Endothelial cell of umbilical vein (primary cell): ENCODE data around the gene ZNF831. TPM values are rescaled to one million over a fixed set of nuclear protein-coding genes. Genes with fewer than 3 reads are reported as not detected.

ENCODE experiments used
- BruUV-seq: library from RNA; stranded (reverse); fragments of 400-500 nt; replicated peaks from 2 replicates; lab custom pipeline; 2021; lab: Mats Ljungman, UMichigan
- CTCF ChIA-PET: fragments of 300-600, 350-600 bp; sonication (Branson Sonifier 250); formaldehyde crosslinking; loops from one replicate; lab custom pipeline; 2021; ENCODE audit warnings: antibody characterized with exemption, inconsistent platforms; lab: Charles Lee
- POLR2A ChIA-PET: fragments of 300-600, 350-600 bp; sonication (Branson Sonifier 250); formaldehyde crosslinking; loops from one replicate; lab custom pipeline; 2021; ENCODE audit warnings: antibody characterized with exemption, inconsistent platforms; lab: Charles Lee
- DNase-seq: peaks from one replicate; pipeline ENCODE4 v3.0.0-alpha.2; 2011; ENCODE audit warnings: low read depth, low spot score
- FAIRE-seq: peaks from 2 replicates; lab custom pipeline; 2011; peaks lifted over from hg19 to GRCh38; lab: Jason Lieb, UNC
- H2AFZ ChIP-seq: 2 replicates; pipeline ENCODE4 v1.6.0; 2012; ENCODE audit warnings: low read depth, low read length, control low read depth, inconsistent platforms
- H3K27ac ChIP-seq: 2 replicates; pipeline ENCODE4 v1.5.1; 2011; ENCODE audit warnings: low read depth, mild to moderate bottlenecking, control low read depth, low read length, moderate library complexity; ENCODE audit not compliant: insufficient read depth
- H3K27me3 ChIP-seq, 2 experiments: 2 replicates each; pipeline versions ENCODE4 v1.6.0 to v1.6.1; 2011; ENCODE audit warnings: low read length in 2 of 2, mixed read lengths in 1 of 2; ENCODE audit not compliant: control insufficient read depth in 2 of 2, insufficient read depth in 2 of 2
- H3K36me3 ChIP-seq, 2 experiments: 2 replicates in 1 of 2; 3 replicates in 1 of 2; pipeline ENCODE4 v1.5.1; 2011; ENCODE audit warnings: low read length in 2 of 2, mild to moderate bottlenecking in 1 of 2, moderate library complexity in 1 of 2; ENCODE audit not compliant: control insufficient read depth in 2 of 2, insufficient read depth in 2 of 2; ENCODE audit errors: extremely low read depth in 1 of 2
- H3K4me1 ChIP-seq: 3 replicates; pipeline ENCODE4 v1.5.1; 2011; ENCODE audit warnings: mild to moderate bottlenecking, low read length; ENCODE audit not compliant: control insufficient read depth, insufficient read depth; ENCODE audit errors: extremely low read depth
- H3K4me2 ChIP-seq: 2 replicates; pipeline ENCODE4 v1.6.1; 2011; ENCODE audit warnings: low read length, control low read depth, mixed read lengths; ENCODE audit not compliant: insufficient read depth
- H3K4me3 ChIP-seq, 3 experiments: fragments of 200-600 bp in 1 of 3; sonication (generic), shearing (Covaris generic) in 1 of 3; replicated peaks in 1 of 3; 2 replicates each; pipeline ENCODE4 v1.5.1; 2011 to 2016; ENCODE audit warnings: control low read depth in 3 of 3, low read length in 3 of 3, mild to moderate bottlenecking in 2 of 3, inconsistent platforms in 1 of 3, low read depth in 1 of 3, moderate library complexity in 1 of 3; ENCODE audit not compliant: insufficient read depth in 1 of 3
- H3K79me2 ChIP-seq: 2 replicates; pipeline ENCODE4 v1.6.0; 2012; ENCODE audit warnings: low read length, inconsistent platforms; ENCODE audit not compliant: control insufficient read depth, insufficient read depth
- H3K9ac ChIP-seq: replicated peaks from 2 replicates; pipeline ENCODE3; 2011; ENCODE audit warnings: low read length, control low read depth; ENCODE audit not compliant: insufficient read depth; ENCODE audit errors: extremely low read depth
- H3K9me1 ChIP-seq: replicated peaks from 3 replicates; pipeline ENCODE4 v1.6.0; 2011; ENCODE audit warnings: mild to moderate bottlenecking, low read length; ENCODE audit not compliant: control insufficient read depth, insufficient read depth; ENCODE audit errors: extremely low read depth
- H3K9me3 ChIP-seq: replicated peaks from 2 replicates; pipeline ENCODE4 v1.5.1; 2012; ENCODE audit warnings: low read length, inconsistent platforms; ENCODE audit not compliant: control insufficient read depth, insufficient read depth
- H4K20me1 ChIP-seq: replicated peaks from 2 replicates; pipeline ENCODE3; 2011; ENCODE audit warnings: mild to moderate bottlenecking, low read length; ENCODE audit not compliant: control insufficient read depth, insufficient read depth; ENCODE audit errors: extremely low read depth
- EZH2 ChIP-seq: IDR thresholded peaks from 2 replicates; pipeline ENCODE4 v1.6.1; 2012; ENCODE audit warnings: borderline replicate concordance, low read depth, mild to moderate bottlenecking, moderate library complexity, low read length, inconsistent platforms; ENCODE audit not compliant: severe bottlenecking
- FOS ChIP-seq: IDR thresholded peaks from 2 replicates; pipeline ENCODE4 v1.6.1; 2011; ENCODE audit warnings: mild to moderate bottlenecking, low read length, moderate library complexity, borderline replicate concordance; ENCODE audit not compliant: insufficient read depth
- GATA2 ChIP-seq: IDR thresholded peaks from 2 replicates; pipeline ENCODE4 v1.7.0; 2011; ENCODE audit warnings: low read depth, mild to moderate bottlenecking, moderate library complexity, mixed read lengths, low read length; ENCODE audit not compliant: insufficient read length, insufficient read depth
- JUN ChIP-seq: IDR thresholded peaks from 2 replicates; pipeline ENCODE4 v1.6.1; 2011; ENCODE audit warnings: borderline replicate concordance, low read depth; ENCODE audit not compliant: insufficient read length, insufficient read depth
- MYC ChIP-seq: IDR thresholded peaks from one replicate; pipeline ENCODE4 v1.6.1; 2011; ENCODE audit warnings: mild to moderate bottlenecking, low read depth, low read length
- POLR2A ChIP-seq: IDR thresholded peaks from 2 replicates; pipeline ENCODE4 v1.6.1; 2012; ENCODE audit warnings: low read depth, mild to moderate bottlenecking, control low read depth, low read length
- POLR2AphosphoS5 ChIP-seq: IDR thresholded peaks from 2 replicates; pipeline ENCODE4 v1.6.1; 2012; ENCODE audit warnings: low read depth, mild to moderate bottlenecking, control low read depth, low read length, moderate library complexity; ENCODE audit not compliant: insufficient read depth
- dilution Hi-C: fragments of 300-500 bp; cut with MboI; formaldehyde crosslinking; loops from one replicate; pipeline ENCODE4 v1.15.0; 2019; ENCODE audit warnings: low sequenced_read_pairs; ENCODE audit not compliant: extremely low pct_ligation_motif_present
- intact Hi-C: fragments of 100-400 bp; cut with micrococcal nuclease; formaldehyde crosslinking; loops from one replicate; pipeline ENCODE4 v1.10.0; 2022
- polyA plus RNA-seq, 4 experiments: library from polyadenylated mRNA; depleted of rRNA in 3 of 4; stranded (reverse) in 3 of 4; unstranded in 1 of 4; fragments of >200 nt; gene quantifications; 2 replicates each; pipeline versions ENCODE4 v1.2.1 to v1.2.3, GENCODE V29; 2011 to 2012; ENCODE audit warnings: missing spikeins in 1 of 4
- total RNA-seq: library from RNA; stranded (reverse); gene quantifications from 2 replicates; pipeline ENCODE4 v1.2.3, GENCODE V29; 2021
- TF ChIP-seq, protein P1 (sequence below): IDR thresholded peaks from 2 replicates; pipeline ENCODE4 v1.6.1; 2011; ENCODE audit not compliant: insufficient read depth, insufficient read length
- TF ChIP-seq, protein P2 (sequence below), 2 donors: IDR thresholded peaks; 1 replicate in 1 of 2; 2 replicates in 1 of 2; pipeline ENCODE4 v1.5.1; 2011; ENCODE audit warnings: low read length in 2 of 2, mild to moderate bottlenecking in 2 of 2, moderate library complexity in 2 of 2, control low read depth in 1 of 2, inconsistent platforms in 1 of 2, low read depth in 1 of 2; ENCODE audit not compliant: insufficient read depth in 1 of 2; ENCODE audit errors: extremely low read depth in 1 of 2

The ZNF831 gene
- total and polyA plus RNA-seq, 2 donors (not counting 3 experiments of a cell fraction or from before 2014, with no cell fraction given) = not detected

DNA sequence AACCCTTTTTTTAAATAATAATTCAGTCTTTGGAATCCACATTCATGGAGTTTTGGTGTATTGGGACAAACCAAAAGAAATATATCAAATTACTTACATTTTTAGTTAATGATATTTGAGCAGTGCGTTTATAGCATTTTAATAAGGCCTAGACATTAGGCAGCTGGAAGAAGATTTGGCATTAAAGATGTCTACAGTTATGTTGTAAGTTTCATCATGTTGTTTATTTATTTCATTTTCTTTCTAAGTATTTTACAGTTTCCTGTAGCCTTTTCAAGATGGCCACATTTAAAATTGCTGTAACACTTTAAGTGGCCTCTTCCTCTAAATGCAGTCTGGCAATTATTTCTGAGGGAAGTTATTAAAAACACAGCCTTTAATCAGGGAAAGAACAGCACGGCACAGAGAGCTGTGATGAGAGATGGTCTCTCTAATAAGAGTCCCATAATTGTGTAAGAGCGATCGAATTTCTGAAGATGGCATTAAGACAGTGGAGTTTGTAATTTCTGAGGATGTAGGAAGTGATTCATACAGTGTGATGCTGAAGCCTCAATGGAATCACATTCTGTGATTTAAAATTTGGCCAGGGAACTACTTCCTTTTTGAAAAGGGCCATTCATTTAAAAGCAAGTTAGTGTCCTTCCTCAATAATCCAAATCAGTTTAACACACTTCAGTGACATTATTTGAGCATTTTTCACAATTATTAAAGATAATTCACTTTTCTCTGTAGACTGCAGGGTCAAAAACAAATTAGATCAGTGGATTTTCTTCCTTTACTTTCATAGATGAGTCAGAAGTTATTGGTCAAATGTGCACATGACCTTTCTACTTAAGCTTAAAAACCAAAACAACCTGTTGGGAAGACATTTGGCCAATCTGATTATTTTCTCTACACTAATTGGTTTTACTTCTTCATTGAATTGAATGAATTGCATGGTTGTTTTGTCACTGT is 84.4 kb downstream of the ZNF831 start:
- H4K20me1 ChIP-seq = no peaks in the 10 kb centered on the region
- H3K4me2 ChIP-seq = no peak overlapping the region
- H3K9me3 ChIP-seq = no peaks in the 10 kb centered on the region
- H3K4me1 ChIP-seq = no peaks in the 10 kb centered on the region
- no peaks in the 10 kb centered on the region for H3K79me2 ChIP-seq
- H3K9me1 ChIP-seq = no peaks in the 10 kb centered on the region
- no peak overlapping the region for H3K9ac ChIP-seq
- H3K4me3 ChIP-seq = no peak overlapping the region
- no peaks in the 10 kb centered on the region for H3K27me3 ChIP-seq
- FAIRE-seq = no peak
- H3K36me3 ChIP-seq = no peaks in the 10 kb centered on the region
- no peak for DNase-seq
- no peak overlapping the region for H2AFZ ChIP-seq
- intact Hi-C loops = no loop called here
- ChIA-PET CTCF (no interaction called here), POLR2A (no interaction called here)
- no TSS peak for BruUV-seq
- dilution Hi-C loops = no loop called here
- TF ChIP-seq POLR2A = no peak
- no peak for TF ChIP-seq MYC
- TF ChIP-seq JUN = no peak
- H3K27ac ChIP-seq = no peak overlapping the region

DNA sequence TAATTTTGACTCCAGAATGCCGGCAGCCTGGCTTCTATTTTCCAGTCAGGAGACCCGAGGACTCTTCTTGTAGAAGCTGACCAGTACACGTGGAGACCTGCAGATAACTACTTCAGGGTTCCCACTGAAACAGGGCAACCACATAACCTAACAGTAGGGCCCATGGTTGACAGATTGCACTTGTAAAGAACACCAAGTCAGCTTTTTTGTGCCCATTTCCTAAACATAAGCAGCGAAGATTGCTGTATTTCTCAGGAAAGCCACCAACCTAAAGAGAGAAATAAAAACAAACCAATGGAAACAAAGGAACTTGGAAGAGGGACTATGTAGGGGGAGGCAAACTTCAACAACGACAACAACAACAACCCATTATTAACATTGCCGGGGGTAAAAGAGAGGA is 86.7 kb downstream of the ZNF831 start:
- dilution Hi-C loops = no loop called here
- CTCF ChIA-PET = no interaction called here

More for the DNA sequence above, 86.7 kb downstream of the ZNF831 start:
- Histone ChIP-seq H3K27me3 (no peaks in the 10 kb centered on the region), H3K79me2 (no peaks in the 10 kb centered on the region), H3K9ac (no peak overlapping the region), H3K9me1 (no peaks in the 10 kb centered on the region), H3K36me3 (no peaks in the 10 kb centered on the region), H3K9me3 (no peaks in the 10 kb centered on the region), H3K4me2 (no peak overlapping the region), H3K4me3 (no peak overlapping the region), H2AFZ (no peak overlapping the region), H3K4me1 (no peaks in the 10 kb centered on the region), H3K27ac (no peak overlapping the region), H4K20me1 (no peaks in the 10 kb centered on the region)
- DNase-seq (no peak), FAIRE-seq (no peak)
- intact Hi-C loops = no loop called here
- POLR2A ChIA-PET = no interaction called here
- no TSS peak for BruUV-seq
- TF ChIP-seq EZH2 (no peak), JUN (no peak), FOS (no peak), POLR2A (no peak), POLR2AphosphoS5 (no peak), MYC (no peak), GATA2 (no peak)
- TF ChIP-seq, protein P1, sequence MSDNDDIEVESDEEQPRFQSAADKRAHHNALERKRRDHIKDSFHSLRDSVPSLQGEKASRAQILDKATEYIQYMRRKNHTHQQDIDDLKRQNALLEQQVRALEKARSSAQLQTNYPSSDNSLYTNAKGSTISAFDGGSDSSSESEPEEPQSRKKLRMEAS = no peak
- TF ChIP-seq, protein P2, sequence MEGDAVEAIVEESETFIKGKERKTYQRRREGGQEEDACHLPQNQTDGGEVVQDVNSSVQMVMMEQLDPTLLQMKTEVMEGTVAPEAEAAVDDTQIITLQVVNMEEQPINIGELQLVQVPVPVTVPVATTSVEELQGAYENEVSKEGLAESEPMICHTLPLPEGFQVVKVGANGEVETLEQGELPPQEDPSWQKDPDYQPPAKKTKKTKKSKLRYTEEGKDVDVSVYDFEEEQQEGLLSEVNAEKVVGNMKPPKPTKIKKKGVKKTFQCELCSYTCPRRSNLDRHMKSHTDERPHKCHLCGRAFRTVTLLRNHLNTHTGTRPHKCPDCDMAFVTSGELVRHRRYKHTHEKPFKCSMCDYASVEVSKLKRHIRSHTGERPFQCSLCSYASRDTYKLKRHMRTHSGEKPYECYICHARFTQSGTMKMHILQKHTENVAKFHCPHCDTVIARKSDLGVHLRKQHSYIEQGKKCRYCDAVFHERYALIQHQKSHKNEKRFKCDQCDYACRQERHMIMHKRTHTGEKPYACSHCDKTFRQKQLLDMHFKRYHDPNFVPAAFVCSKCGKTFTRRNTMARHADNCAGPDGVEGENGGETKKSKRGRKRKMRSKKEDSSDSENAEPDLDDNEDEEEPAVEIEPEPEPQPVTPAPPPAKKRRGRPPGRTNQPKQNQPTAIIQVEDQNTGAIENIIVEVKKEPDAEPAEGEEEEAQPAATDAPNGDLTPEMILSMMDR (IDR thresholded peaks at IDR 0.05; ENCODE audit: extremely low read depth in 1 of 2, insufficient read depth in 1 of 2, low read depth in 1 of 2, low read length in 2 of 2) = no peak
